ENCODE results near the gene FERMT2.

FERMT2 gene

DNA sequence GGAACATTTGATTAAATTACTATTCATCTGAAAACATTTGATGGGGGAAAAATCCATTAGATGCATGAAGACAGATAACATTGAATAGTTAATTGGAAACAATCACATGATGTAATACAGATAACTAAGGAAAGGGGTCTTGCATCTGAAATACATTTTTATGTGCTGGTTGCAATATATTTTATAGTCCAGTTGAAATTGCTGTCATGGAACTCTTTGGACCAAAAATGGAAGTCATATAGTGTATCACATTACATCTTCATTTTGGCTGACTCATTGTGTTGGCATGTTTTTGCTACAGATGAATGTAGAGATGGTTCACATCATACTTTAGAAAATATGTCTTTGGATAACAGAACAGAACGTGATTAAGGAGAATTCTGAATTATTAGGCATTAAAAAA is 116.4 kb downstream of the FERMT2 start:
- in situ Hi-C loops (cut with HindIII; ENCODE audit: low sequenced_read_pairs) = no loop called here

DNA sequence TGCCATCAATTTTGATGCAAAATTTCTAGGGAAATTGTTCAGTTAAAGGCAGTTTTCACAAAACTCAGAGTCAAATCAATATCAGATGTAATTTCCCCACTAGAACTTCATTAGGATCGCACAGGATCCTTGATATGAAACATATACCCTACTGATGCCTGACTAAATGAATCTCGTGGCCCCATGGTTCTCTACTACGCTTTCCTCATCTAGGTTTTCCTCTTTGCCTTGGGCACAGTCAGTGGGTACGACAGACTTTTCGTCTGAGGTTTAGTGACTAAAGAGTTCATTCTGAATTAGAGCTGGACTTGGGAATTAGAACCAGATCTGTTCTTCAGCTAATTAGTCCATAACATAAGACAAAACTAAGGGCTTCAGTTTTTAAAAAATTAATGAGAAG is 117.0 kb downstream of the FERMT2 start:
- in situ Hi-C loops (cut with HindIII; ENCODE audit: low sequenced_read_pairs) = no loop called here

DNA sequence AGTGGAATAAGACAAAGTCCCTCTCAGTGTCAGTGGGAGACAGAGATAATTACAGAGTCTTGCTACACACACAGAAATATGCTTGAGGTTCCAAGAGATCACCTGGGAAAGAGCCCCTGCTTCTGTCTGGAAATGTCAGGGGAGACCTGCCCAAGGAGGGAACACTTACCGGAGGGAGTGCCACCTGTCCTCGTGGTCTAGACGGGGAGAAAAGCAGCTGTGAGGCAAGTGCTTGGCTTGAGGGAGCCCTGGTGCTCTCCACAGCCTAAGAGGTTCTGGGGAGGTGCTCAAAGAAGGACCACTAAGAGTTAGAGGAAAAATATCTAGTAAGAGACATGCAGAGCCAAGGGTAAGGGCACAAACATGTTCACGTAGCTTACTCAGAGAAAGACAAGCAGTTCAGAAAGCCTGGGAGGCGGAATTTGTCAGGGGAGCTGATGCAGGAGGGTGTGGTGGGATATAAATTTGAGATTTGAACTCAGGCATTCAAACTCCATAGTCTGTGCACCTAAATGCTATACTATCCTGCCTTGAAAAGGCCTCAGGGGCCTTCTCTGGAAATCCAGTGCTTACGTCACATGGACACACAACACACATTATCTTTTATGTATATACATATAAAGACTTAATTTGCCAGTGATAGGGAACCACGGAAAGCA is 121.2 kb downstream of the FERMT2 start:
- in situ Hi-C loops (cut with HindIII; ENCODE audit: low sequenced_read_pairs) = no loop called here

DNA sequence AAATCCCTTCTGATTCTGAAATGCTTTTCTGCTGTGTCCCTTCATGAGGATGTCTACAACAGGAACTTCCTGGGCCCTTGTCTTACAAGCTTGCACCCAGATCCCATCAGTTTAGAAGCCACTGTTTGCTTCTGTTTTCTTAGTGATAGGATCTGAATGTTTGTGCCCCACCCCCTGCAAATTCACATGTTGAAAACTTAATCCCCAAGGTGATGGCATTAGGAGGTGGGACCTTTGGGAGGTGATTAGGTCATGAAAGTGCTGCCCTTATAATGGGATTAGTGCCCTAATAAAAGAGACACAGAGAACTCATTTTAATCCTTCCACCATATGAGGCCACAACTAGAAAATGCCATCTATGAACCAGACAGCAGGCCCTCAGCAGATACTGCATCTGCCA is 123.4 kb downstream of the FERMT2 start:
- in situ Hi-C loops (cut with HindIII; ENCODE audit: low sequenced_read_pairs) = no loop called here

DNA sequence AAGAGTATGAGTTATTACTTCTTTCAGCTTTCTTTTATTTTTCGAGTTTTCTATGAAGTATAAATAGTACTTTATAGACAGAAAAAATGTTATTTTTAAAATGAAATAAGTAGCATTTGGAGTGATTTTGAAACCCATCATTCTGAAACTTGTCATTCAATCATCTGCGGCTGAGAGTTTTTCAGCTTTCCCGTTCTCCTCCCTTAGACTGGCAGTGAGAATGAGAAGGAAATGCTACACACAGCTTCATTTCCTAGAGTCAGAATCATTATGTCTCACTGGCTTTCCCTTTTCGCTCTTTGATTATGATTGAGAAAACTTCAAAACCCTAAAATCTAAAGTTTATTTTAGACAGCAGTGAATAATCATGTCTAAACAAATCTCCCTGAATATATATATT is 125.8 kb downstream of the FERMT2 start:
- in situ Hi-C loops (cut with HindIII; ENCODE audit: low sequenced_read_pairs) = no loop called here

DNA sequence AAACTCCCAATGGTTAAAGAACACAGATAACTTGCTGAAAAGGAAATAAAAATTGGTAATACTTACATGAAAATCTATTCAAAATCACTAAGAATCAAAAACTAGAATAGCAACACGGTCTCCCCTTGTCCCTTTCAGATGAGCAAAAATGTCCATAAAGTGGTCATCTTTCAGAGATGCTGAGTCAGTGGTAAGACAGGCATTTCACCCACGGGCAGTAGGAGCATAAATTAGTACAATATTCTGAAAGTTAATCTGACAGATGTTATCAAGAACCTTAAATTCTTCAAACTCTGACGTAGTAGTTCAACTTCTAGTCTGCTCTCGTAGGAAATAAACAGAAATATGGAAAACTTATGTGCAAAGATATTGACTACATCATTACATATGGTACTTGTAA is 126.4 kb downstream of the FERMT2 start:
- in situ Hi-C loops (cut with HindIII; ENCODE audit: low sequenced_read_pairs) = no loop called here

DNA sequence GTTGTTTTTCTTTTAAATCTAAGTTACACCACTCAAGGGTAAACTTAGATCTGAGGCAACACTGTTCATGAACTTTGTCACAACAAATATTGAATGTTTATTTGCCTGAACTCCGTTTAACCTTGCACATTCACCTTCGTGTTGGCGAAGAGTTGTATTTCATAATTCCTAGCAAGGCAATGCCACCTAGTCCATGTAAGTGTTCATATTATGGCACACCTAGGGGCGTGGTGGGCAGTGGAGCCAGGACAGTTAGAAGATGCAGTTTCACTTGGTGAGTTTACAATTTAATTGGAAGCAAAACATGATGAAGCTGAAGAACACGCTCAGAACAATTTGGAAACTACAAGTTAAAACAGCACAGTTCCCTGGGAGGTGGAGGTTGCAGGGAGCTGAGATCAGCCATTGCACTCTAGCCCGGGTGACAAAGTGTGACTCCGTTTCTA is 129.0 kb downstream of the FERMT2 start:
- in situ Hi-C loops (cut with HindIII; ENCODE audit: low sequenced_read_pairs) = no loop called here

DNA sequence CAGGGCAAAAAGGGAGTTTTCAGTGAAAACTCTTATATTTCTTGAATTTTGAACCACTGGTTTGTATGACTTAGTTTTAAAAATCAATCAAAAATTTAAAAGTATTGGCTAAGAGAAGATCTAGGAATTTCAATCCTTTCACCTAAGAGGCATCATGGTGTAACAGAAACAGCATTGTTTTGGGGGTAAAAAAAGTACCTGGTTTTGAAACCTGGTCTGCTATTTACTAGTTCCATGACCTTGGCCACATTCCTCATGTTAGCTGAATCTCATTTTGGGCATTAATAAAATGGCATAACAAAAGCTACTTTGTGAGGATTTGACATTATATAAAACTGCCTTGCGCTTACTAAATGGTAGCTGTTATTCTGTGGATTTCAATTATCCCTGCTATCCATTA is 142.7 kb downstream of the FERMT2 start:
- in situ Hi-C loops (cut with HindIII; ENCODE audit: low sequenced_read_pairs) = no loop called here

All from endothelial cell of hepatic sinusoid (primary cell).